ENCODE measurements around the gene MAPKAPK5. TPM values are rescaled to one million over a fixed set of nuclear protein-coding genes. Genes with fewer than 3 reads are reported as not detected.
A peak's percentile ranks its signal among the peaks of the same experiment; 100 is the strongest.
"Not testable (repeated sequence)": the region's sequence is repeated elsewhere in the genome, so short reads cannot be mapped to it uniquely, and the experiment has no call there.

Gene MAPKAPK5
- total RNA-seq, 6 donors from 2014 or later, result 27.2 to 60.8 (median 42.3) TPM

- peak; percentile 92 to 97 for ATAC-seq (ENCODE audit: low FRiP score in 2 of 2)
- TF ChIP-seq CTCF (IDR thresholded peaks at IDR 0.05) (peak; percentile 60 to 88 (median 80)), EP300 (IDR thresholded peaks at IDR 0.05) (no peak), POLR2A (IDR thresholded peaks at IDR 0.05) (no peak), POLR2AphosphoS5 (IDR thresholded peaks at IDR 0.05) (no peak)
- DNase-seq, result peak in 1 of 2 donors; percentile 86
- H3K4me3 ChIP-seq, result no peak overlapping the region
- peak overlapping the region in 2 of 4 donors; percentile 1 to 19 for H3K27ac ChIP-seq
- peaks cover 0 to 13% (median 7%) of the 10 kb centered on the region in 4 donors for H3K4me1 ChIP-seq
- no peaks in the 10 kb centered on the region for H3K27me3 ChIP-seq
- H3K9me3 ChIP-seq, result no peaks in the 10 kb centered on the region
- 19% methylated on average over 11 to 13 of the region's 13 CpGs for WGBS, 2 donors
- peaks cover 16 to 48% (median 40%) of the 10 kb centered on the region in 4 donors for H3K36me3 ChIP-seq
These were observed 28.9 kb upstream of the MAPKAPK5 start for GRCh38 chr12:111812881-111813741.

GRCh38 chr12:111816065-111816615 is 25.9 kb upstream of the MAPKAPK5 start:
- 74 to 76% methylated on average over 6 of the region's 6 CpGs for WGBS, 2 donors
- Histone ChIP-seq H3K36me3 (peaks cover 0 to 17% (median 11%) of the 10 kb centered on the region in 4 donors), H3K4me1 (peaks cover 0 to 13% (median 7%) of the 10 kb centered on the region in 4 donors), H3K9me3 (no peaks in the 10 kb centered on the region), H3K27ac (peak overlapping the region in 2 of 4 donors; percentile 26 to 35), H3K4me3 (no peak overlapping the region), H3K27me3 (no peaks in the 10 kb centered on the region)
- ATAC-seq (ENCODE audit: low FRiP score in 2 of 2) (no peak), DNase-seq (no peak)
- TF ChIP-seq CTCF (IDR thresholded peaks at IDR 0.05), result no peak
- no peak for TF ChIP-seq POLR2AphosphoS5 (IDR thresholded peaks at IDR 0.05)
- no peak for TF ChIP-seq POLR2A (IDR thresholded peaks at IDR 0.05)
- no peak for TF ChIP-seq EP300 (IDR thresholded peaks at IDR 0.05)

- peak in 1 of 2 donors; percentile 50 for ATAC-seq (ENCODE audit: low FRiP score in 2 of 2)
- Histone ChIP-seq H3K4me1 (peaks cover 0 to 13% (median 7%) of the 10 kb centered on the region in 4 donors), H3K27ac (peak overlapping the region in 2 of 4 donors; percentile 26 to 48)
- not testable (repeated sequence) for H3K36me3 ChIP-seq, H3K4me3 ChIP-seq, DNase-seq, H3K9me3 ChIP-seq, H3K27me3 ChIP-seq
- 62 to 67% methylated on average over 3 of the region's 3 CpGs for WGBS, 2 donors
These were observed 25.1 kb upstream of the MAPKAPK5 start for GRCh38 chr12:111816898-111817297.

GRCh38 chr12:111818340-111818739 is 23.7 kb upstream of the MAPKAPK5 start:
- 86 to 90% methylated on average over 8 of the region's 8 CpGs for WGBS, 2 donors
- TF ChIP-seq CTCF (IDR thresholded peaks at IDR 0.05) (no peak), POLR2AphosphoS5 (IDR thresholded peaks at IDR 0.05) (no peak), EP300 (IDR thresholded peaks at IDR 0.05) (no peak), POLR2A (IDR thresholded peaks at IDR 0.05) (no peak)
- H3K27ac ChIP-seq, result no peak overlapping the region
- ATAC-seq (ENCODE audit: low FRiP score in 2 of 2) (no peak), DNase-seq (no peak)
- no peak overlapping the region for H3K4me3 ChIP-seq
- no peaks in the 10 kb centered on the region for H3K9me3 ChIP-seq
- no peaks in the 10 kb centered on the region for H3K27me3 ChIP-seq
- no peaks in the 10 kb centered on the region for H3K36me3 ChIP-seq
- H3K4me1 ChIP-seq, result peaks cover 4 to 13% (median 8%) of the 10 kb centered on the region in 4 donors
